Right kidney (tissue), 1 donor: Measurements from ENCODE around the gene RGMA.

ENCODE experiments used
- DNase-seq: peaks from one replicate; pipeline ENCODE4 v3.0.0-alpha.2; 2016

RGMA gene

DNA sequence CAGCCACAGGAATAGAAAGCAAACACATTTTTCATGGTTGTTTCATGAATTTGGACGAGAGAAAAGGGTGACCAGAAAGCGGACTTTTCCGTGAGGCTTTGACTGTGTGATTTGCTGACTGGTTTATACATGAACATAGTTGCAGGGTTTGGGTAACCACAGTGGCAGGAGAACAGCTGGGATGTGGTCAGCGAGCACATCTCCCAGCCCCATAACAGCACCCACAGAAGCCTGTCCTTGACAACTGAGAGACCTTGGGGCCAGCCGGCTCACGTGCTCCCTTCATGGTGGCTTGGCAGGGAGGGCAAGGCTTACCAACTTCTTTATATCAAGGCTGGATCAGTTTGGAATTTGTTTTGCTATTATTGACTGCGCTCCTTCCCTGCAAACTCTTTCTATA is 13.2 kb upstream of the RGMA start:
- DNase-seq, result no peak

DNA sequence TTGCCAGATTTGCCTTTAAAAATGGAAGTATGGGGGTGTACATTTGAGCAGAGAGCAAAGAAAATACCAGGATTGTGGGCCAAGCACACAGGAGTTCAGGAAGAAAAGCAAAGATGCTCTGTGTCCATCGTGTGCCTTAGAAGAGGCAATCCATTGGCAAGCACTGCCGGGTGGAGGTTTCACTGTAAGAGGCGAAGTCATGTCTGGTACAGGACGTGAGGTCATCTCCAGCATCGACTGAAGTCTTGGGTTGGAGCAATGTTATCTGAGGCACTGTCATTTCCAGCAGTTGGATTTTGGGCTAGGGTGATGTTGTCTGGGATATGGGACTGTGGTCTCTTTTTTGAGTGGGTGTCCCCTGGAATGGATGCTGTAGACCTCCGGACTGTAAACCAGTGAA is 4.8 kb upstream of the RGMA start:
- DNase-seq, result no peak

DNA sequence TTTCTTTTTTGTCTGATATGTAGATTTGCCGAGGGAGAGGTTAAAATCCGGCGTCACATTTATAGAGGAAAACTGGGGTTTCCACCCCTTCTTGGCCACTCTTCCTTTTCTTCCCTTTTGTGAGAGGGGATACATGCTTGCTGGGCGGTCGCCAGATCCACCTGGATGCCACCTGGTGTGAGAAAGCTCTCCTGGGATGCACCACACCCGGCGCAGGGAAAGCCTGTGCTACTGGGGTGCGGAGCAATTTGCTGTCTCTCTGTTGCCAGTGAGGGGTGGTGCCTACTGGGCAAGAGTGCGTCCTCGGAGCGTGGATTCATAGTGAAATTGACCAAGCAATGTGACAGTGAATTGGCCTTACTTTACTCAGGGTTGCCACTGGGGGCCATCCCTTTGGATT is 2.5 kb upstream of the RGMA start:
- DNase-seq, result no peak

DNA sequence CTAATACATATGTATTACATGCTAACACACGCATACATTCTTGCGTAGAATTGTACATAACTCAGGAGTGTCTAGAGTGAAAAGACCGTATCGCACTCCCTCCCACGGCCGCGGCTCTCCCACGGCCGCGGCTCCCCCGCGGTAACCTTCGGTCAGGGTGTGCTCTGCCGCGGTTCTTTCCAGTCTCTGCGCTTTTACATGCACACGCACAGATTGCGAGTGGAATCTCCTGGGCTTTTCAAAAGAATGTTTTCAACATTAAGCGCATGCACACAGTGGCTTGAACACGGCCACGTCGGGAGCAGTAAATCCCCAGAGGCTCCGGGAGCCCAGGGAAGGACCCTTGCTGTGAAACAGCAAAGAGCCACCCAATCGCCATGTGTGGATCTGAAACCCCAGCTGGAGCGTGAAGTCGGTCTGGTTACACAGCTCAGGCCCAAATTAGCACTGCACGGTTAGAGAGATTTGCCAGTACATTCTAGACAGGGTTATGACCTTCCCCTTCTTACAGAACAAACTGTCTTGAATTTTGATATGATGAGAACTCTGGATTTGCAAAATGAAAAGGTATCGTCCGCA is 805 bp upstream of the RGMA start:
- DNase-seq, result peak; percentile 39

- peak; percentile 79 for DNase-seq
Measured at GRCh38 chr15:93088200-93088980, 621 bp downstream of the RGMA start.

- peak; percentile 76 for DNase-seq
Measured at GRCh38 chr15:93087825-93088199, 1.2 kb downstream of the RGMA start.

- no peak for DNase-seq
Measured at GRCh38 chr15:93086791-93087190, 2.2 kb downstream of the RGMA start.

- DNase-seq, result no peak
Measured at GRCh38 chr15:93085692-93086091, 3.3 kb downstream of the RGMA start.

GRCh38 chr15:93082861-93083260 is 6.2 kb downstream of the RGMA start:
- no peak for DNase-seq

DNA sequence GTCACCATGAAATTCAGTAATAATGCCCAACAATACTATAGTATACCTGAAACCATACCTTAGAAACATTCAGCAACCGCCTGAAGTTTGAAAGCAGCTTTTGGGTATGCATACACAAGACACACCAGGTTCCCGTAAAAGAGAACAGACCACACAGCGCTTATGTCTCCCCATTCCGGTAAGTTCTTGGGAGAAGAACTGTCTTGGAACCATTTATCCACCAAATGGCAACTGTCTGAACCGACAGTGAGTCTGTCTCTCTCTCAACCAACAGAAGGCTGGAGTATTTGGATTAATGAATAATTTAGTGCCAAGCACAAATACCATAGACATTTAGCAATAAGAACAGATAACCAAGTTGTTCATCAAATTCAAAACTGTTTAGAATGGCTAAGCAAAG is 7.6 kb downstream of the RGMA start:
- no peak for DNase-seq

GRCh38 chr15:93080451-93080850 is 8.6 kb downstream of the RGMA start:
- no peak for DNase-seq

DNA sequence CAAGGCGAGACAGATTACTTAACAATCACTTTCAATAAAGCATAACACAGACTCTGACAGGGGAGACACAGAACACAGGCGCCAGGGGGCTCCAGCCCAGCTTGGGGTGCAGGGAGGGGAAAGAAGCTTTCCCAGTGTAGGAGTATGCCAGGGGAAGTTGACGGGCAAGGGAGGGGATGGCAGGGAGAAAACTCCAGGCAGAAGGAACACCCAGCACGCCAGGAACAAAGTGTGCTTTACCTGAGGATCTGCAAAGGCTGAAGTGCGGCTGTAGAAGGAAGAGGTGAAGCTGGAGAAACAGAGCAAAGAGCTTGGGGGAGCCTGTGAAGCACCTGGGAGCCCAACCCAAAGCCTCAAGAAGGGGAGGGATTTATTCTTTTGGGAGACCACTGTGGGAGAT is 12.1 kb downstream of the RGMA start:
- no peak for DNase-seq

DNA sequence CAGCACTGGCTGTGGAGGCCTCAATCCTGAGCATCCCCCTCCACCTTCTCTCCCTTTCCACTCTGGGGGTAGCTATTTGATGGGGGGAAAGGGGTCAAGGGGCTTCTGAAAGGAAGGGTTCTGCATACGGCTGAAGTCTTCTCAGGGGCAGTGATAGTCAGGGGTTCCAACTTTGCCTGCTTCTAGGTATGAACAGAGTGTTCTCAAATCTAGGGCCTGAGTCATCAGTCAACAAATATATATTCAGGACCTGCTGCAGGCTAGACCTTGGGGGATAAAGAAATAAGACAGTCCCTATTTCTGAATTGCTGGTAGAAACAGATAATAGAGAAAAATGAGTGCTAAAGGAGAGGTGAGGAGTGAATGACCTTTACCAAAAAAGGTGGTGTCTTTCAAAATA is 12.8 kb downstream of the RGMA start:
- no peak for DNase-seq

- DNase-seq, result no peak
Measured at GRCh38 chr15:93074599-93074998, 14.4 kb downstream of the RGMA start.

DNA sequence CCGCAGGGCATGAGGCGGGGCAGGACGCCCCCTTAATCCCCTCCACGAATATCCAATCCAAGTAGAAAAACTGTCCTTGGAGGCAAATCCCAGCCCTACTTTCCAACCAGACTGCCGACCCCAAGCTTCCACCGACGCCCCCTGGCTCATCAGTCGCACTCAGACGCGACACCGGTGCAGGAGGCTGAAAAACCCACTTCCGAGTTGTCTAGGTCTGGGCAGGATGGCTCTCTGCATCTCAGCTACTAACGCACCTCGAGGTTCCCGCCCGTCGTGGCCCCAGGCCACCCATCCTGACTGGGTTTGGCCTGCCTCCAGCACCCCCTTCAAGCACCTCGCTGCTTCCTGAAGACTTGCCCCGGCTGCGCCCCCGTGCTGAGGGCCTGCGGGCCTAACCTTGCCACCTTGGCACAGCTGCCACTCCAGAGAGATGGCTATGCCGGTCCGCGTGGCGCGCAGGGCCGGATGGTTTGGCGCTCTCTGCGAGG is 15.5 kb downstream of the RGMA start:
- no peak for DNase-seq

GRCh38 chr15:93072411-93073394 is 16.3 kb downstream of the RGMA start:
- DNase-seq, result peak; percentile 91

- DNase-seq, result peak; percentile 69
Measured at GRCh38 chr15:93072011-93072410, 17.0 kb downstream of the RGMA start.

- peak; percentile 70 for DNase-seq
Measured at GRCh38 chr15:93071469-93071936, 17.5 kb downstream of the RGMA start.

DNA sequence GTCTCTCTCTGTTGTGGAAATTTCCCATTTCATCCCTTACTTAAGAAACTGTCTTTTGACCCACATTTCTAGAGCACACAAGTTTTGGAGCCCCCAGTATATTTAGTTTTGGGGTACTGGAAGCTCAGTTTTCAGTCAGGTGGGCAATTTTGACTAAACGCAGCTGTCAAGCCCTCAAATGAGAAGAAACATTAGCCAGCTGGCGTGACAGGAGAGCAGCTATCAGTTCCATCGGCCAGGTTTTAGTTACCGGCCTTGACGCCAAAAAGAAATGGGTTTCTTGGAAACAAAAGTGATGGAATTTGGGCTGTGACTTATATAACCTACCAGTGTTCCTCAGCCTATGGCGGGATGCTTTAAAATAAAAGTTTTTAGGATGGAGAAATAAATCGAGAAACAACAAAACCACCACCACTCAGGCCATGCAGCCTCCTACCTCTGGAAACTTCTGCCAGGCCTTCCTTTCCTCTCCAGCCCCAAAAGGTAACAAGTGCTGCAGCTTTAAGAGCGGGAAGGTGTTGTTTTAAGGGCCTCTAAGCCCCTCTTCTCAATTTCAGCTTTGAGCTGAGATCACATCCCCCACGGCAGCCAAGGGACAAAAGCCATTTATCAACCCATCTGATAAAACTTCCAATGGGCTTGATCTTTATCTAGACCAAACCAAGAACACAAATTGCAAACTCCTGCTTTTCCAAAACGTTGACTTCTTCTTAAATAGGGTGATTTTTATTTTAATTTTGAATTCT is 18.3 kb downstream of the RGMA start:
- no peak for DNase-seq

- no peak for DNase-seq
Measured at GRCh38 chr15:93070132-93070531, 18.9 kb downstream of the RGMA start.

GRCh38 chr15:93068581-93069199 is 20.3 kb downstream of the RGMA start:
- no peak for DNase-seq

DNA sequence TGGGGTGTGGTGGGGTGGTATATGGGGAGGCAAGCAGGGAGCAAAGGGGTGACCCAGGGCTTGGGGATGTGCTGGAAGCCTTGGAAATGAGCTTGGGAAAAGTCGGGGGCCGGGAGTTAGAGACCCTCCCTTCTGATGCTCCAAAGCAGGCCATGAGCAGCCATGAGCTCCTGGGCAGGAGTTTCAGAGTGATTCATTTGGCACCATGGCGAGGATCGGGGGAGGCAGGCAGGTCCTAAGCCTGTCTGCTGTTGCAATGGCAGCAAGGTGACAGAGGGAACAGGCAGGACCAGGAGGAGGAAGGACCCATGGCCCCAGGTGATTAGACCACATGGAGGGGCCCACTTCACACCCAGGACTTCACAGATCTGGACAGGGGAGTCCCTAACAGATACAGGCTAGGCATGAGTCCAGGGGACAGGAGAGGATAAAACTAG is 21.3 kb downstream of the RGMA start:
- no peak for DNase-seq
